ENCODE measurements around the gene TCIRG1.

TCIRG1 gene

GRCh38 chr11:68024508-68024907 lies 14.3 kb upstream of the TCIRG1 start:
- TF ChIP-seq, protein P1, sequence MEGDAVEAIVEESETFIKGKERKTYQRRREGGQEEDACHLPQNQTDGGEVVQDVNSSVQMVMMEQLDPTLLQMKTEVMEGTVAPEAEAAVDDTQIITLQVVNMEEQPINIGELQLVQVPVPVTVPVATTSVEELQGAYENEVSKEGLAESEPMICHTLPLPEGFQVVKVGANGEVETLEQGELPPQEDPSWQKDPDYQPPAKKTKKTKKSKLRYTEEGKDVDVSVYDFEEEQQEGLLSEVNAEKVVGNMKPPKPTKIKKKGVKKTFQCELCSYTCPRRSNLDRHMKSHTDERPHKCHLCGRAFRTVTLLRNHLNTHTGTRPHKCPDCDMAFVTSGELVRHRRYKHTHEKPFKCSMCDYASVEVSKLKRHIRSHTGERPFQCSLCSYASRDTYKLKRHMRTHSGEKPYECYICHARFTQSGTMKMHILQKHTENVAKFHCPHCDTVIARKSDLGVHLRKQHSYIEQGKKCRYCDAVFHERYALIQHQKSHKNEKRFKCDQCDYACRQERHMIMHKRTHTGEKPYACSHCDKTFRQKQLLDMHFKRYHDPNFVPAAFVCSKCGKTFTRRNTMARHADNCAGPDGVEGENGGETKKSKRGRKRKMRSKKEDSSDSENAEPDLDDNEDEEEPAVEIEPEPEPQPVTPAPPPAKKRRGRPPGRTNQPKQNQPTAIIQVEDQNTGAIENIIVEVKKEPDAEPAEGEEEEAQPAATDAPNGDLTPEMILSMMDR (IDR thresholded peaks at IDR 0.05; ENCODE audit: low read length, missing control alignments): no peak
- no peak for DNase-seq (ENCODE audit: low read depth)

DNA sequence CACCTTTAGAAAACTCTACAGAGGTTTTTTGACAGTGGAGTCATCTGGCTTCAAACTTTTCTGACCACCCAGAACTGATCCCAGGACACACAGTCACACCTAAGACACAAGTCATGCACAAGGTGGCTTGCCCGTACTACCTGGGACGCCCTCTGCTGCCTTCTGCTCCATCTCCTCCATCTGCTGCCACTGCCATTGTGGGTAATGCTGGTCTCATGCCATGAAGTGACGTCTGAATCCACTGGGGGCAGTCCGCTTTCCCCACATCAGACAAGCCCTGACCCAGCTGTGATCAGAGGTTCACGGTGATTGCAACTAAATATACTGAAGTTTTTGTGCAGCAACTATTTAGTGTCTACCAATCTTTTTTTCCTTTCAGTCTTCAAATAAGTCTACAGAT lies 13.8 kb upstream of the TCIRG1 start:
- TF ChIP-seq, protein P1 (IDR thresholded peaks at IDR 0.05; ENCODE audit: low read length, missing control alignments): no peak
- DNase-seq (ENCODE audit: low read depth): no peak
- H3K4me3 ChIP-seq (replicated peaks; ENCODE audit: low read depth, low read length): no peak overlapping the region

More at GRCh38 chr11:68024508-68024907, 14.3 kb upstream of the TCIRG1 start:
- no peak overlapping the region for H3K4me3 ChIP-seq (replicated peaks; ENCODE audit: low read depth, low read length)

- no peak for DNase-seq (ENCODE audit: low read depth)
Observed at GRCh38 chr11:68026391-68027105, 12.3 kb upstream of the TCIRG1 start.

DNA sequence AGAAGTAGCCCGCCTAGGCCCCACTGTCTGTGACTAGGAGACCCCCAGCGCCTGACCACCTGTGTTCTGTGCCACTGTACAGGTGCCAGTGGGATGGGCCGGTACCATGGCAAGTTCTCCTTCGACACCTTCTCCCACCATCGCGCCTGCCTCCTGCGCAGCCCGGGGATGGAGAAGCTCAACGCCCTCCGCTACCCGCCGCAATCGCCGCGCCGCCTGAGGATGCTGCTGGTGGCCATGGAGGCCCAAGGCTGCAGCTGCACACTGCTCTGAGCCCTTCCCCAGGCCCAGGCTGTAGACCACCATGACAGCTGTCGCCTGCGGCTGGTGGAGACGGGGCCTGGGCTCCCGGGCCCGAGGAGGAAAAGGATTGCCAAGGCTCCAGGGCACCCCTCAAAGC lies 11.2 kb upstream of the TCIRG1 start:
- TF ChIP-seq, protein P1 (IDR thresholded peaks at IDR 0.05; ENCODE audit: low read length, missing control alignments): no peak
- H3K4me3 ChIP-seq (replicated peaks; ENCODE audit: low read depth, low read length): no peak overlapping the region
- DNase-seq (ENCODE audit: low read depth): no peak

More at GRCh38 chr11:68026391-68027105, 12.3 kb upstream of the TCIRG1 start:
- H3K4me3 ChIP-seq (replicated peaks; ENCODE audit: low read depth, low read length): no peak overlapping the region
- TF ChIP-seq, protein P1 (IDR thresholded peaks at IDR 0.05; ENCODE audit: low read length, missing control alignments): no peak

DNA sequence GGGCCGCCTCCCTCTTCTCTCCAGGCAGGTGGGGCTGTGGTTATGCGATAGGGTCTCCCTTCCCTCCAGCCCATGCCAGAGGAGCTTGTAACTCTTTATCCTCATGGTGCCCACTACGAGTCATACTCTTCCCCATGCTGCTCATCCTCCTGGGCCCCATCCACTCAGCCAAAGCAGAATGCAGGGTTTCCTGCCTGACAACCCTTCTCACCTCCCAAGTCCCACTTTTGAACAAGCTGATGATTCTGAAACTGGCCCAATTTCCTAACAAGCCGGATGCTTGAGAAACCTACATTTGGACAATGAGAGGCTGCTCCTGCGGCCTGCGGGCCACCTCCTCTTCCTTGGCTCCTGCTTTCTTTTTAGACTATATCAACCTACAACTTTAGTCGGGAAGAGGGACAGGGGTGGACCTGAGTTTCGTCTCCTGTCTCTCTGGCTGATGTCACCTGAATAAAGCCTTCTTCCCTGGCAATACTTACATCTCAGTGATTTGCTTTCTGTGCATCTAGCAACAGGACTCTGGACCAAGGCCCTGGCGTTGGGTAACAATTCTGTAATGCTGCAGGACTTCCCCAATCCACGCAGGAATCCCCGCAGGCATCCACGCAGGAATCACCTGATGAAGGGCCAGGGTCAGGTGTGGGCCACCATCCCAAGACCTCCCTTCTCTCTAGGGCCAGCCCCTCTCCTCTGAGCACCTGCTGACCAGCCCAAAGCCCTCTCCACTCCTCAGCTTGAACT lies 9.9 kb upstream of the TCIRG1 start:
- DNase-seq (ENCODE audit: low read depth): peak; percentile 47
- H3K4me3 ChIP-seq (replicated peaks; ENCODE audit: low read depth, low read length): no peak overlapping the region
- TF ChIP-seq, protein P1 (IDR thresholded peaks at IDR 0.05; ENCODE audit: low read length, missing control alignments): no peak

GRCh38 chr11:68030318-68031143 lies 8.3 kb upstream of the TCIRG1 start, which contains the start of gene NDUFS8:
Gene NDUFS8, plus strand, starts transcription at chr11:68030681. Its CDS starts 1,471 bp downstream, at chr11:68032152.
- TF ChIP-seq, protein P1 (IDR thresholded peaks at IDR 0.05; ENCODE audit: low read length, missing control alignments): no peak
- peak within 1 kb of the TSS; percentile 90 for H3K4me3 ChIP-seq (replicated peaks; ENCODE audit: low read depth, low read length)
- peak; percentile 99 for DNase-seq (ENCODE audit: low read depth)
